HFF-Myc (cell line): Measurements from ENCODE around the gene SMARCD1.

ENCODE experiments used
- DNase-seq: peaks from one replicate; pipeline ENCODE4 v3.0.0-alpha.2; 2011; ENCODE audit warnings: low read depth; ENCODE audit errors: extremely low read depth
- H3K4me3 ChIP-seq: replicated peaks from 2 replicates; pipeline ENCODE4 v1.5.1; 2011; ENCODE audit warnings: low read depth, mild to moderate bottlenecking, control low read depth, low read length
- TF ChIP-seq, protein P1 (sequence below): IDR thresholded peaks from 2 replicates; pipeline ENCODE4 v1.5.1; 2012; ENCODE audit warnings: mild to moderate bottlenecking, low read depth, low read length, control low read depth; ENCODE audit errors: missing control alignments

Gene SMARCD1

DNA sequence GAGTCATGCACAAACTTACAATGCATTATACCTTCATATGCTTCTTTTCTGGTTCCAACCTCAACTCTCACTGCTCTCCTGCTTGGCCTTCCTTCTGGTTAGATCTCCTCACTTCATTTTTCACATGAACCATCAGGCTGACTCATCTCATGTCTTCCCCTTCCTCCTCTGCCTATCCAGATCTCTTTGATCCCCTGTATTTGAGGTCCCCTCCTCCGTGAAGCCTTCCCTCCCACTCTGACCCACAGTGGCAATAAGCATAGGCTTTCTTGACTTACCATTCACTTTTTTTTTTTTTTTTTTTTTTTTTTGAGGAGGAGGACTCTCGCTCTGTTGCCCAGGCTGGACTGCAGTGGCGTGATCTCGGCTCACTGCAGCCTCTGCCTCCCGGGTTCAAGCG is 42.4 kb upstream of the SMARCD1 start:
- H3K4me3 ChIP-seq: no peak overlapping the region
- DNase-seq: no peak
- TF ChIP-seq, protein P1, sequence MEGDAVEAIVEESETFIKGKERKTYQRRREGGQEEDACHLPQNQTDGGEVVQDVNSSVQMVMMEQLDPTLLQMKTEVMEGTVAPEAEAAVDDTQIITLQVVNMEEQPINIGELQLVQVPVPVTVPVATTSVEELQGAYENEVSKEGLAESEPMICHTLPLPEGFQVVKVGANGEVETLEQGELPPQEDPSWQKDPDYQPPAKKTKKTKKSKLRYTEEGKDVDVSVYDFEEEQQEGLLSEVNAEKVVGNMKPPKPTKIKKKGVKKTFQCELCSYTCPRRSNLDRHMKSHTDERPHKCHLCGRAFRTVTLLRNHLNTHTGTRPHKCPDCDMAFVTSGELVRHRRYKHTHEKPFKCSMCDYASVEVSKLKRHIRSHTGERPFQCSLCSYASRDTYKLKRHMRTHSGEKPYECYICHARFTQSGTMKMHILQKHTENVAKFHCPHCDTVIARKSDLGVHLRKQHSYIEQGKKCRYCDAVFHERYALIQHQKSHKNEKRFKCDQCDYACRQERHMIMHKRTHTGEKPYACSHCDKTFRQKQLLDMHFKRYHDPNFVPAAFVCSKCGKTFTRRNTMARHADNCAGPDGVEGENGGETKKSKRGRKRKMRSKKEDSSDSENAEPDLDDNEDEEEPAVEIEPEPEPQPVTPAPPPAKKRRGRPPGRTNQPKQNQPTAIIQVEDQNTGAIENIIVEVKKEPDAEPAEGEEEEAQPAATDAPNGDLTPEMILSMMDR: no peak

DNA sequence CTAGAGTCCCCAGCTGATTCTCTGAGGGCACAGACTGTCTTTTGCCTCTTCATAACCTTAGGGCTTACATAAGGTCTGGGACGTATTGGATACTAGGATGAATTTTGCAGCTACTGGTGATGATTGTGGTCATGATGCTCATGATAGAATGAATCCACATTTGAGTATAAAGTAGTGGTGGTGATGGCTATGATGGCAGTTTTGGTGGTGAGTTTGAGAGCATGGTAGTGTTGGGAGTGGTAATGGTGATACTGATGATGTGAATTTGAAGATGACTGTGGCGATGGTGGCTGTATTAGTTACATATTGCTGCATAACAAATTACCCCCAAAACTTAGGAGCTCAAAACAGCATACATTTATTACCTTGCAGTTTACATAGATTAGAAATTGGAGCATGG is 41.8 kb upstream of the SMARCD1 start:
- no peak overlapping the region for H3K4me3 ChIP-seq
- no peak for DNase-seq
- TF ChIP-seq, protein P1: no peak

DNA sequence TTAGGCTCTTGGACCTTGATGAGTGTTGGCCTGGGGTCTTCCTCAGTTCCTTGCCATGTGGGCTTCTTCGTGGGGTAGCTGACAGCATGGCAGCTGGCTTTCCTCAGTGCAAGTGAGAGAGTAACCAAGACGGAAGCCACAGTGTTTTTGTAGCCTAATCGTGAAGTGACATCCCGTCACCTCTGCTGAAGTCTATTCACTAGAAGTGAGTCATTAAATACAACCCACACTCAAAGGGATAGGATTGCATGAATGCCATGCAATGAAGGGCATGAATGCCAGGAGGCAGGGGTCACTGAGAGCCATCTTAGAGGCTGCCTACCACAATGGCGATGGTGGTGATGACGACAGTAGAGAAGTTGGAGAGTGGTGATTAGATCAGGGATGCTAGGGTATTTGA is 41.3 kb upstream of the SMARCD1 start:
- no peak for DNase-seq
- TF ChIP-seq, protein P1: no peak
- no peak overlapping the region for H3K4me3 ChIP-seq

DNA sequence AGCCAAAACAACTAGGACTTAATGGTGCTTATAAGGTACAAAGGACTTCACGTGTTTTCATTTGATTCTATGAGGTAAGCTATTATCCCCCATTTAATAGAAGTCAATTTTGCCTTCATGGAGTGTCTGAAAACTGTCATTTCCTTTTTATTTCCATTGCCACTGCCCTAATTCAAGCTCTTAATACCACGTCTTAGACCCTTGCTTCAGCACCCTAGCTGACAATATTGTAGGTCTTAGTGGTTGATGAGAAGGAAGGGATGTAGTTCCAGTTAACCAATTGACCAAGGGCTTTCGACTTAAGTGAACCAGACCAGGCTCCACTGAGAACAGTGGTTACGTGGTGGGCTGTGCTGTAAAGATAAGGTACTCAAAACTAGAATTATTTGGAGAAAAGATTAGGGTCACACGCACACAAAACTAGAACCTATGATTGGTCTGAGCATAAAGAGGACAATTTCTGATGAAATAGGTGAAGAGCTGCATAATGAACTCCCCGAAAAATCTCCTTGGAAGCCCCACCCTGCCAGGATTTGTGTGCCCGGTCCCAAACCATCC is 37.4 kb upstream of the SMARCD1 start:
- DNase-seq: no peak
- H3K4me3 ChIP-seq: no peak overlapping the region
- TF ChIP-seq, protein P1: no peak

DNA sequence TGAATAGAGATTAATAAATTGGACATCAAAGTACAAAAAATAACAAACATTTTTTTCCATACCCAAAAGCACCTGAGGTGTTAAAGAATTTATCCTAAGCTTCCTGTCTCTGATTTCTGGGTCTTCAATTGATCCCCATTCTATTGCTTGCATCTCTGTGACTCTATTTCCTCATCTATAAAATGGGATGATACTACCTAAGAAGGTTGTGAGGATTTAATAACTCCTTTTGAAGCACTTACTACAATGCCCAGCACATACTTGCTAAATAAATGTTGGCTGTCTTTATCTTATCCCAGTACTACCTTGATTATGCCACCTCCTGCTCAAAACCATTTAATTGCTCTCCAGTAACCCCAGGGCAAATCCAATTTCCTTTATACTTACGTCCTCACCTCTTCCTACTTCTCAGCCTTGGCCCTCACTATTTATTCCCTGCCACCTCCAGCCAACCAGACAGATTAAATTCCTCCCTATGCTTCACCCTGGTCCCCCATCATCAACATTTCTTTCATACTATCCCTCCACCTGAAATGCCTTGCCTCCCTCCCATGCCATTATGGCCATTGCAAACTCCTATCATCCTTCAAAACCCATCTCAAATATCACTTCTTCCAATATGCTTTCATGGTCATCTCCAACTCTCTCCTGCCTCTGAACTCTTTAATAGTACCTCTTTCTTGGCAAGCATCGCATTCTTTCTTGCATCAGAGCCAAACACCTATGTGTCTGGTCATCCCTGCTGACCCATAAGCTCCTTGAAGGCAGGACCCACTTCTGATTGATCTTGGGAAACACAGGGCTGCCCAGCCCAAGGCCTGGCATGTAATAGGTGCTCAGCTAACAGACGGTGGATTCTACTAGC is 35.7 kb upstream of the SMARCD1 start:
- TF ChIP-seq, protein P1: no peak
- no peak overlapping the region for H3K4me3 ChIP-seq
- DNase-seq: no peak

DNA sequence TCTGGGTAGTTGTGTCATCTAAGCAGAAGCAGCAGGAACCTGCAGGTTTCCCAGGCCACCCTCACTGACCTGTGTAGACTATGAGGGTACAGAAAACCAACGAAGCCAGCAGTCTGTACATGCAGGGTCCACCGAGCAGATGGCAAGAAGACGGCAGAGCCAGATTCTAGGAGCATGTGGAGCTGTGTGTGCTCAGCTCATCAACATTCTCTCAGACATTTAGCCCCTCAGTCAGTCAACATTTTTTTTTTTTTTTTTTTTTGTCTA is 35.1 kb upstream of the SMARCD1 start:
- no peak overlapping the region for H3K4me3 ChIP-seq
- no peak for DNase-seq
- TF ChIP-seq, protein P1: no peak
